ENCODE results near the gene TTLL11. TPM values are rescaled to one million over a fixed set of nuclear protein-coding genes. Genes with fewer than 3 reads are reported as not detected.

TTLL11 gene
- total and polyA plus RNA-seq, 2 of the 8 experiments (the other 6 are each of a cell fraction or from before 2014, with no cell fraction given): 0.56 to 0.80 TPM

- TF ChIP-seq CHD7 (IDR thresholded peaks at IDR 0.05; ENCODE audit: insufficient replicate concordance, low read length) (no peak), CBX5 (IDR thresholded peaks at IDR 0.05; ENCODE audit: low read depth, low read length) (no peak), USF2 (IDR thresholded peaks at IDR 0.05; ENCODE audit: low read length) (no peak), ZNF274 (IDR thresholded peaks at IDR 0.05; ENCODE audit: borderline replicate concordance, extremely low read depth, low read length) (no peak), EZH2 (IDR thresholded peaks at IDR 0.05; ENCODE audit: low read depth, low read length, severe bottlenecking) (no peak), MAX (IDR thresholded peaks at IDR 0.05) (no peak), TCF12 (IDR thresholded peaks at IDR 0.05; ENCODE audit: low read depth, low read length) (no peak)
Observed at GRCh38 chr9:121850366-121850765, 242.7 kb downstream of the TTLL11 start (continued).

Measured in H1 (cell line).